Measurements from ENCODE around the gene MACROD2.

MACROD2 gene

DNA sequence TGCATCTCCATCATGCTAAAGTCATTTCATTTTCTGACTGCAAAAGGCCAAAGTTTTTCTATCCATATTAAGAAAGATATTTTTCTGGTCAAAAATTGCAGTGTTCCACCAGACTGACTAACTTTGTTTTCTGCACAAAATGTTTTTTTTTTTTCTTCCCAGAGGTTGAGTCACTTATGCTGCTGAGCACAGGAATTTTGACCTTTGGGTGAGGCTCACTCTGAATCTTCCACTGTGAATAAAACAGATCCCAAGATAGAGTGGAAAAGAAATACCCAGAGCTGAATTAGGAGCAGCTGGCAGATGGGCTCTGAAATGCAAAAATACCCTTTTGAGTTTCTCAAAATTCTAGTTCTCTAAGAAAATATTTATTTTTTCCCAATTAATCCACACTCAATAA is 1581.1 kb downstream of the MACROD2 start:
- DNase-seq, result no peak

DNA sequence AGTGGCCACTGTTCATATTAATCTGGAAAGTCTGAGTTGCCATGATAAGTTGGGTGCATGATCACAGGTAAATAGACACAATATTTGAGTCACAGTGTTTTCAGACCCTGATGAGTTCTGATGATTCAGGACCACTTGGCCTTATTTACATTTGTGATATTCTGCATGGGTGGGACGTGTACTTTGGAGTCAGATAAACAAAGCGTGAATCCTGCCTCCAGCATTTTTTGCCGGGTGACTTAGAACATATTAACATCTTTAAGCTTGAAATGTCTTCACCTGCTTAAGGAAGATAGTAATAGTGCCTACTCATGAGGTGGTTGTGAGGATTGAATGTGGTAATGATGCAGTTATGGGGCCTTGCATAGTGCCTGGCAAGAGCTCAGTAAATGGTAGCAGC is 1582.8 kb downstream of the MACROD2 start:
- DNase-seq, result no peak

DNA sequence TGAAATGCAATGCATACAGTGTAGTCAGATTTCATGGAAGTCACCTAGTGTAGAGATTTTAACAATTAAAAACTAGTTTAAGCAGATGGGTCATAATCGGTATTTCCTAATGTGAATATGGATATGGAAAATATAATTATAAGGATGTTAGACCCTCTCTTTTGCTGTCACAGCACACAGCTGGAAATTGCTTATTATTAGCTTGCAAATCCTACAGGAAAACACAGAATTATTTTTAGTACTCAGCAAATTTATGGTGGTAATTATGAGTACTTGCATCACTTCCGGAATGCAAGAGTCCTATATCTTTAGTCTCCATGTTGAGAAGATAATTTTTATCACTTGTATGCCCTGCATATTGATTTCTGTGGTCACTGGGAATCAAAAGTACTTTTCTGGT is 1584.4 kb downstream of the MACROD2 start:
- DNase-seq, result no peak

DNA sequence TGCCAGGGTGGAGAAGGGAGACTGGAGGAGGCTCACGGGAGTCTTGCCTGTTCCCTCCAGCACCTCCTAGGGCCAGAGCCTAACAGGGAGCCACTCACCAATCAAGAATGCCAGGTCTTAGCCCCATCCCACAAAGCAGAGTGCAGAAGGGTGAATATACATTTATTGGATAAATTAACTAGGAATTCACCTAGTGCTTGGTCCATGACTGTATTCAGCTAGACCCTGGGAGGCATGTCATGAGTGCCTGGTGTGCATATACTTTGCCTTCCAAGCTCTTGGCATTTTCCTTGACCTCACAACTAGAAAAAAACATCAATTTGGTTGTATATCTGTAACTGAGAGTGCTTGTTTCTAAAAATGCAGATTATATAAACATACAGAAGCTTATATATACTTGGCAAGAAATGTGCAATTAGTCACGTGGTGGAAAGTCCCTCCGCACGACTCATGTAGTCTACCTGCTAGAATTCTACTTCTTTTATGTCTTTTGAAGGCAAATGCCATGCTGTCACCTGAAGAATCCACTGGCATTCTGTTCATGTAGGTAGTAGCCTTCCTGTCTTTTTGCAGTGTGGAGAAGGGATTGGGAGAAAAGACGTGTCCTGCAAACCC is 1586.9 kb downstream of the MACROD2 start:
- no peak for DNase-seq

DNA sequence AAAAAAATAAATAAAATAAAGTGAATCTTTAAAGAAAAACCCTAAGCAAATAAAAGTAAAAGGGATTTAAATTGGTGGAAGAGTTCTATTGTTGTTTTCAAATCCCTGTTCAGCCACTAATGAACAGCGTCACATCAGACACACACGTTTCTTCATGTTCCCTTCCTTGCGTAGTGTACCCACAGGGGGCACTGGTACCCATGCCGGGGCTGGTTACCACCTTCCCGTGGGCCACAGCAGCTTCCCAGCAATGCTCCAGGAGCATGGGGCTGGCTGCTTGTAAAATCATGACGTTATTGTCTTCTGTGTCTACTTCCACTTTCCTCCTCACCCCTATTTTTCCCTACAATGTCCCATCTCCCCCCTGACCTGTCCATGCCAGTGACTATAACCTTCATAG is 1589.2 kb downstream of the MACROD2 start:
- no peak for DNase-seq

DNA sequence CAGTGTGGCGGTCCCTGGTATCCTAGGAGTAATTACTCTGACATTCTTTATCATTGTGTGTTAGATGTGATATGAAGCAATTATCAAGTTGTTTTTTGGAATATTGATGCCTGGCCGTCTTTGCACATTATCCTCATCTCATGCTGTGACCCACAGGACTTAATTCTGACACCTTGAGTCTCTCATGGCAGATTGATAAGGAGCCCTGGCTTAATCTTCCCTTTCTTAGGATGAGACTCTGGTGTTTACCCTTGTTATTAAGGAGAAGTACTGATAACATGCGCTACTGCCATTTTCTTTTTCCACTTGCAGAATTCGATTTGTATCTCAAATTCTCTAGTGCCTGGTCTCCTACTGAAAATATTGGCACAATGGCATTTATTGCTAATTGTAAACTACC is 1597.8 kb downstream of the MACROD2 start:
- DNase-seq, result no peak

DNA sequence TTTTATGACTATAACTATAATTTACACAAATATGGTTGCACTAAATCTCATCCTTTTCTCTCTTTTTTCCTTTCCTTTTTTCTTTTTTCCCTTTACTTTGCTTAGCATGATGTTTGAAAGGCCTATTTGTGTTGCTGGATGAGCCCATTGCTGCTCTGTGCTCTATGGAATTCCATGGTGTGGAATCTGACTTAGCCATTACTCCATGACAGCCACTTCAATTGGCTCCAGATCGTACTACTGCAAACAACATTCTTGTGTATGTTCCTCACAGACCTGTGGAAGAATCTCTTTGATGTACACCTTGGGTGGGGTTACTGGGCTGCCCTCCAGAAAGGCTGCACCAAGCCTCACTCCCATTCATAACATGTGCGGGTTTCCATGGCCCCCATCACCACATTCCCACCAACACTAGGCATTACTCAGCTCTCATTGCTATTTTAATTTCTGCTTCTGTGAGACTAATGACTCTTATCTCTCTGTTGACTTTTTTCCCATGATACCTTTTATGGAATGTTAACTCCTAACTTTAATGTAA is 1598.9 kb downstream of the MACROD2 start:
- DNase-seq, result no peak

DNA sequence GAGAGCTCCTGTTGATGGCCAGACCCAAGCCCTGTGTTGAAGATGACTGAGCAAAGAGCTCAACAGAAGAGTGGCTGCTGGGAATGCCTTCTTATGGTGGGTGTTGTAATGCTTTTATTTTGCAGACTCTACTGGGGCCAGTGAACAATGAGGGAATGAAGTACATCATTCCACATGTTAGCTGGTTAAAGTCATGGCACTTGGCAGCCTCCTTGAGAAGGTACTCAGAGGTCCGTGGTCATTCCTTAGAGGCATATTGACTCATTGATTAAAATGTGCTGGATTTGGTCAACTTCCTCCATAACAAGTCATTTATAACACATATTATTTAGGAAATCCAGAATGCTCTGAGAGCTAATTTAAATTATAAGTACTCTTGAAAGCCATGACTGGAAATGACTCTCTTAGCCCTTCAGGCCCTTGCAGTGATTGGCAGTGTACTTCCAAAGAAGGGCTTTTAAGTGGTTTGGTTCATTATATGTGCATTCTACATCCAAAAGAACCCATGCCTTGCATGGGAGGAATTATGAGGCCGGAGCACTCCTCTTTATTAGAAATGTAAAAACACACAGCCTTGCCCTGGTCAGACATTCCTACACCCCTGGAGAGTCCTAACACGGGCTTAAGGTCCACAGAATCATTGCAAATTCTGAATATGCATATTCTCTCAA is 1601.0 kb downstream of the MACROD2 start:
- no peak for DNase-seq

DNA sequence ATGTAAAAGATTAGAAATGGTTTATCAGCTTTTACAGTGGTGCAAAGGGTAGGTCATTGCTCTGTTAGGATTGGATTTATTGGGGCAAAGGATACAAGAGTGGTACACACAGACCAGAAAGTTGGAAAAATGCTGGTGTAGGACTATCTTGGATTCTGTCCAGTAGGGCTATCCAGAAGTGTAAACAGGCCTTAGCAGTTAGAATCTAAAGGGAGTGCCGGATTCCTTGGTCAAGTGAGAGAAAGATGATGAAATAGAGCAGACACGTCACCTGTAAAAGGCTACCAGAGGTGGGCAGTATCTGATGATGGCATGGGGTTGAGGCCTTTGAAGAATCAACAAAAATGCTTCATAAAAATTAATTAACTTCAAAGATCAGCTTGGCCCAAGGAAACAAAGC is 1602.0 kb downstream of the MACROD2 start:
- no peak for DNase-seq

DNA sequence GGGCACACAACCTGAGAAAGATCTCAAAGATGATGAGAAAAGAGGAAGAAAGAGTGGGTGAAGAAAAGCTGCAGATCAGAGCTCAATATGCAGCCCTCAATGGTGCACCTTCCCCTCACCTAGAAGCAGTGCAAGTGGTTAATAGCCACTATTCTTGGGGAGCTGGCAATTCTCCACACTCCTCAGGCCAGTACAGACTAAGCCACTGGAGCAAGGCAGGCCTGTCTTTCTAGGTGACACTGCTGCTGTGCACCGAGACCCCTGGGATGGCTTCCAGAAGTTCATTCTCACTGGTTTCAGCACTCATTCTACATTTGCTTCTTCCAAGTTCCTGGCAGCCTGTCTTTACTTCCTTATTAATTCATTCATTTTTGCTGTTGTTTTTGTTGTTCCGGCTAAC is 1604.6 kb downstream of the MACROD2 start:
- no peak for DNase-seq

DNA sequence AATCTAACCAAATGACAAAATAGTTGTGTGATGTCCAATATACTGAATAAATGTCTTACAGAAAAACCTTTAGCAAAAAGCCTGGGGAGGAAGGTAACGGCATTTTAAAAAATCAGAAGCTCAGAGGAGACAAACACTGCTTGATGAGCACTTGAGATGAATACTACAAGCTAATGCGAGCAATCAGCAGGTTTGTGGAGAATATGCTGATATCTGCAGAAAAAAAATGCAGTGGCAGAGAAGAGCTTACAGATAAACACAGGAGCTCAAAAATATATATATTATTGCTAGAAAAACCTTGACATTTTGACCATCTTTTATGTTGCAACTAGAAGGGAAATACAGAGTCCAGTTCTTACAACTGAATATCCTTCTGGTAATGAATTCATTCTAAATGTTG is 1605.2 kb downstream of the MACROD2 start:
- no peak for DNase-seq

DNA sequence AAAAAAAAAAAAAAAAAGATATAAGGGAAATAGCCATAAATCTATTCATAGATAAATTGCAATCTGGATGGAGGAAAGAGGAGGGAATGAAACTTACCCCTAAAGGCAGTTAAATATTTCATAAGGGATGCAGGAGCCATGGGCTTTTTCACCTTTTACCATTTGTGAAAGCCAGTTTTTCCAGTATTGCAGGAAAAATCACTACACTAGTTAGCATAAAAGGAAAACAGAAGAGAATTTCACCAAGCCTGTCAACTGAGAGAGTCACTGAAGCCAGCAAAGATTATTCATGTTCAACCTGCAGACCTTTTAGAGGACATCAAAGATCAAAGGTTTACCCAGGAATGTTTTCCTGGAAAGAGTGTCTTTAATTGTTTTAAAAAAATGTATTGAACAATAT is 1608.2 kb downstream of the MACROD2 start:
- DNase-seq, result no peak

DNA sequence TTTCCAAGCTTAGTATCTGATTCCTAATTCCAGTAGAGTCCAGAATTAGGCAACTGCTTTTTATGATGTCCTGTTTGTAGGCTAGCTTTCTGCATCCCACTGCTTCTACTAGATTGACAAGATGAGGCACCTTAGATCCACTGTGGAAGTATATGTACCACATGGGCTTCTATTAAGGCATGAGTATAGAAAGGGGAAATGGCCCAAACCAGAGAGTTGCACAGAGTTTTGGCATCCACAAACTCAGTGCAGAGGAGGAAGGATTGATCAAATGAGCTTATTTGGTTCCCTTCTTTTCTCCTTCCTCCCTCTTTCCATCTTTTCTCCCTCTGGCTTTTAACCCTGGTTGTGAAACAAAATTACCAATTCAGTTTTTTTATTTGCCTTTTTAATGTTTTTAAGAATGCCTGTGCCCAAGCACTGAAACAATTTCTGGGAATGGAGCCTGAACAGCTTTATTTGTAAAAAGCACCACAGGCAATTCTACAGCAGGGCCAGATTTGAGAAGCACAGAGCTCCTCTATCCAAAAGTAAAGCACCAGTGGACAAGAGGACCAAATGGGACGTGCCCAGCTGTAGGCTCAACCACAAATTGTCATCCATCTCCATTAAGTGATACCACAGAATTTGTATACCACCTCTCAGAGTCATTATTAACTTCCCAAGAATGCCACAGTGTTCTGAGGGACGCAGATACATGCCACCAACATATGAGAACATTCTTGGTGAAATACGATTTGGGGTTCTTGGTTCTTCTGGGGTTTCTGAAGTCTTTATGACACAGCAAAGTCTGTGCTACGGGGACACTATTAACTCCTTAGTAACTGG is 1608.9 kb downstream of the MACROD2 start:
- DNase-seq, result no peak

DNA sequence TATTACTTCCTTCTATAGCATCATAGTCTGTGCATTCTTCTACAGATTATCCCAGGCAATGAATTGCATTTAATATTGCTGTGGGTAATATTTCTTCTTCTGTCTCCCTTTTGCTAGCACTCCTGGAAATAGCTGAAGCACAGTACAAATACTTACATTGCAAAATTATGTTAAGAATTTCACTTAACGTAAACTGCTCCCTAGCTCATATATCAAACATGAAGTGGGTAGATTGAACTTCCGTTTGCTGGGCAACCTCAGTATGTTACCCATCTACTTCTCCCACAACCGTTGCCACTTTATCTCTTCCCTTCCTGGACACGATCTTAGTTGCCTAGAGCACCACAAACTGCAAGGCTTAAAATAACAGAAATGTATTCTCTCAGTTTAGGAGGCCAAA is 1614.6 kb downstream of the MACROD2 start:
- no peak for DNase-seq

DNA sequence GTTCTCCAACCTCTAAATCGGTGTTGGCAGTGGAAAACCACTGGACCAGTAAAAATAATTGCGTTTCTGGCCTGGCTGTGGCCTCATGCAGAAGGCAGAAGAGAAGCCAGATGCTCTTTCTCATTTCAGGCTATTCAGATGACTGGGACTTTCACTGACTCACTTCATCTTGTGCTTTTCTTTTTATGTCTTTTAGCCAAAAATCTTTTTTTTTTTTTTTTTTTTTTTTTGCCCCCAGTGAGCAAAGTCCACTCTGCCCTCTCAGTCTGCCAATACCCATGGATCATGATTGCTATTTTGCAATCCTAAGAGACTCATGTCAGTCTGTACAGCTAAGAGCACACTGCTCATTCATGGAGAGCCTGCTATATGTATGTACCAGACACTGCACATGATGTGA is 1615.5 kb downstream of the MACROD2 start:
- DNase-seq, result no peak

DNA sequence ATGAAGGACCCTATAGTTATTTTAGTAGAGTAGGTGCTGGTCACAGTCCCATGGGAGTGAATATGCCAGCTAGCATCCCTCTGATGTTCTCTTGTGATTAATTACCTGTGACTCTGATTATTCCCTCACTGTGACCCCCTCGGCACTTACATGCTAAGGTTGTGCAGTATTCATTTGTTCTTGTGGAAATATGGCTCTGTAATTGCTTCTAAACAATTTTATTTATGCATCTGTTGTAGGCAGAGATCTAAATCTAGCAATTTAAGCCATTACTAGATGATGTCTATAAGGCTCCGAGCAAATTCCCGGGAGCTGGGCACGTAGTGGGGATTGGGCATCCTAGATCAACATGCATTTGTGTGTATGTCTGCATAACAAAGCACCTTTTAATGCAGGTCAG is 1616.2 kb downstream of the MACROD2 start:
- no peak for DNase-seq

DNA sequence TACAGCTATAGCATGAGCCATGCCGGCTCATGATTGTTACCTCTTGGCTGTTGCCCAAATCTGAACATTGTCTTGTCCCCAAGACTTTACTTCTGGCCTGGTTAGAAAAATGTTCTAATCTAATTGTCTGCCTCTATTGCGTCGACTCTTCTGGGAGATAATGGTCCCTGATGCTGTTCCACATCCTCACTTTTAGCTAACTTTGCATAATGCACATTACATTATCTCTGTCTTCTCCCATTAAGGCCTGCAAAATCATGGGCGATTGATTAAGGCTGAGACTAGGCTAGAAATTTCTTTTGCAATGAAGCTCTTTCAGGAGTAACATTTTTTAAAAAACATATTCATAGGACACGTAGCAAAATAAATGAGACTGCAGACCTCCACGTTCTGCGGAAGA is 1616.9 kb downstream of the MACROD2 start:
- DNase-seq, result no peak

DNA sequence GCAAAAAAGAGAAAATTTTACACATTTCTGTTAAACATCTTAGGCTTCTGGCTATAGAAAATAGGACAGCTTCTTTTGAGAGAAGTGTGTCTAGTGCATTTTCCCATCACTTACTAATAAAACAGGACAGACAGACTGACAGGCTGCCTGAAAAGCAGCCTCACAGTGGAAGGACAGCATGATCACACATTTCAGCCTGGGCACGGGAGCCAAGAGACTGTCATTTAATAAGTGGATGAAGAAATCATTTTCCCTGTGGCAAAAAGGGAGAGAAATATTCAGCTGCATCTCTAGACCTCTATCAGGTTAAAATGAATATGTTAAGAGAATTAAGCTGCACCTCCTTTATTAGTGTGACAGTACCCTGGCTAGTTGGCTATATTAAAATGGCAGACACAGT is 1617.5 kb downstream of the MACROD2 start:
- DNase-seq, result no peak

DNA sequence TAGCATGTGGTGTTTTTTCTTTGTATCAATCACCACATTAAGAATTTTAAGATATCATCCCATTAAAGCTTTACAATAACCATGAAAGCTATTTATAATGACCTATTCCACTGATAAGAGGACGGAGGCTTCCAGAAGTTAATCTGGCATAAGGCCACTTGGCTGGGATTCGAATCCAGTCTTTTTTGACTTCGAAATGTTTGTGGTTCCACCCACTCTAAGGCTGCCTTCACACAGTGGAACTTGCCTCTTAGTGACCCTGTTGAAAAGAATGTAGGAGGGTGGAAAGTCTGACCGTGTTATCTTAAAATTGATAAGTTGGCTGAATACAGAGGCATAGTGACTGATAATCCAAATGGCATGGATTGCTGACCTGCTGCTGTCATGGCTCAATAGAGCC is 1618.2 kb downstream of the MACROD2 start:
- no peak for DNase-seq

DNA sequence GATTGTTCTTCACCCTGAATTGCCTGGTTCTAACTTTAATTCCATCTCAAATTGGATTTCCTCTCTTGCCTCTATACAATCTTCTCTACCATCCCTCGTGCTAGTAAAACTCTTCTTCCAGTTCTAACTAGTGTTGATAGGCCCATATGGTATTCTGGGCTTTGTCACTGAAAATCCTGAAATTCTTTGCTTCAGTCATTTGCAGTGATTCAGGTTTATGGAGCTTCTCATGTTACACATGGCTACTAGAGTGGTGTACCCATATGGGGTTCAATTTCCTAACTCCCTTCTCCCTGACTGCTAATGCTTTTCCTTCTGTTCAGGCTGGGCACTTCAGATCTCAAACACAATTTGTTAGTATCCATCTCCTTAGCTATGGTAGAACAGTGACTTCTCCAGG is 1621.3 kb downstream of the MACROD2 start:
- peak; percentile 96 for DNase-seq

DNA sequence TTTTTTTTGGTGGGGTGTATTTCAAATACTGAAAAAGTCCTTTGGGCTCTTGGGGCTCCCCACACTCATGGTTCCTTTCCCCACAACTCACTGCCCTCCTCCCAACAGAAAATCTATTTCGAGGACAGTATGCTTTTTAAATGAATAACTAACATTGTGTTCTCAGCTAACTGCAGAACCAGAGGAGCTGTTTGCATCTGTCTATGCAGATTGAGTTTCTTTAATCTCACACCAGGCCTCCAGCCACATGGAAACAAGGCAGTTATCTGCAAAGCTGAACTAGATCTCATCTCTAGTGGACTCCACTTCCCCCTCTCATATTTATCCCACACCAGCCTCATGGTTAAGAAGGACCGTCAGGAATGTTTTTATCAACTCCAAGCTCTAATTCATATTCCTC is 1622.8 kb downstream of the MACROD2 start:
- DNase-seq, result peak; percentile 32

DNA sequence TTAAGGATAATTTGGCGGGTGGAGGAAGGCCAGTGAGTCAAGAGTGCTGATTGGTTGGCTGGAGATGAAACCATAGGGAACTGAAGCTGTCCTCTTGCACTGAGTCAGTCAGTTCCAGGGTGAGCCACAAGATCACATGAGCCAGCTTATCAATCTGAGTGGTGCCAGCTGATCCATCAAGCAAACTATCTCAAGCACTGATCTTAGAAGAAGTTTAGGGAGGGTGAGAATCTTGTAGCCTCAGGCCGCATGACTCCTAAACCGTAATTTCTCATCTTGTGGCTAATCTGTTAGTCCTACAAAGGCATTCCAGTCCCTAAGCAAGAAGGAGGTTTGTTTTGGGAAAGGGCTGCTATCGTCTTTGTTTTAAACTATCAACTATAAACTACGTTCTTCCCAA is 1623.6 kb downstream of the MACROD2 start:
- DNase-seq, result no peak

DNA sequence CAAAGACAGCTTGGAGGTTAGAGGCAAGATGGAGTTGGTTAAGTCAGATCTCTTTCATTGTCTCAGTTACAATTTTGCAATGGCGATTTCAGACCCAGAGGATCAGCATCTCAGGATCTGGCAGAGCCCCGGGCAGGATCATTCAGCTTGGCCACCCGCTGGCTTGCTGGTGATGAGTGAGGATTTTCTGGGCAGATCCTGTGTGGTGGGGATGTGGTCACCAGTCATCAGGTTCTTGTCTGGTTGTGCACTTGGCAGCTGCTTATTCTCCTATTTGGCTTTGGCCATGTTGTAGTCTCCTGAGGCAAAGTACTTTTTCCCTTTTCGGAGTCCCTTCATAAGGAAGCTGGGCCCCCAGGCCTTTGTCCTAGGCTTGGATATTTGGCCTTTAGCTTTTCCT is 1624.0 kb downstream of the MACROD2 start:
- DNase-seq, result no peak

DNA sequence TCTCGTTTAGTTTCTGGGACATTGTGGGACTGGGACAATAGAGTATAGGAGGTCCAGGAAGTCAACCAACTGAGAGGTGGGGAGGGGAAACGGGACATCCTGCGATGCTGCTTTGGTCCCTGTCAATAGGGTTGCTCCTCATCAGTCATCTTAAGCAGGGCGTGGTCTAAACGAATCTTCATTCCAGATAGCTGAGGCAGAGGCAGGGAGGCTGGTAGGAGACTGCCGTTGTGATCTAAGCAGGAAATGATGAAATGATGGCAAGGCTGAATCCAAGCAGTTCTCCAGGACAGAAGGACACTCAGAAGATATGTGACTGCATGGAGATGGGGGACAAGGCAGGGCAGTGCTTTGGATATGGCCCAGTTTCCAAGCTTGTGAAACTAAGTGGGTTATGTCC is 1624.5 kb downstream of the MACROD2 start:
- DNase-seq, result no peak

Data from NCI-H2171 treated with DMSO at 0.1 percent for 48 hours (cell line).